HepG2 (cell line): ENCODE results near the gene CGB3. TPM values are rescaled to one million over a fixed set of nuclear protein-coding genes. Genes with fewer than 3 reads are reported as not detected.
A peak's percentile ranks its signal among the peaks of the same experiment; 100 is the strongest.

ENCODE experiments used
- FOSL2 ChIP-seq: sonication (generic); formaldehyde crosslinking; IDR thresholded peaks from 2 replicates; pipeline ENCODE4 v1.4.0; 2020; ENCODE audit warnings: missing genetic modification reagents
- FOXA3 ChIP-seq: IDR thresholded peaks from 2 replicates; pipeline ENCODE4 v1.6.1; 2016; ENCODE audit warnings: missing genetic modification reagents, missing compliant biosample characterization
- HMGXB3 ChIP-seq: sonication (generic); formaldehyde crosslinking; IDR thresholded peaks from 2 replicates; pipeline ENCODE4 v1.4.0; 2020; ENCODE audit warnings: missing genetic modification reagents, borderline replicate concordance
- KDM5A ChIP-seq: fragments of 200-600 bp; sonication (generic); IDR thresholded peaks from 2 replicates; pipeline ENCODE4 v1.7.0; 2018; ENCODE audit warnings: antibody characterized with exemption, mild to moderate bottlenecking, low read length, borderline replicate concordance
- NFKBIZ ChIP-seq: IDR thresholded peaks from 2 replicates; pipeline ENCODE4 v1.6.1; 2018; ENCODE audit warnings: missing genetic modification reagents, missing compliant biosample characterization
- PHF20 ChIP-seq: sonication (generic); formaldehyde crosslinking; IDR thresholded peaks from 2 replicates; pipeline ENCODE4 v1.5.0; 2020; ENCODE audit warnings: mild to moderate bottlenecking, missing genetic modification reagents
- RNF2 ChIP-seq: fragments of 450-650 bp; conservative IDR thresholded peaks from 2 replicates; pipeline ENCODE4 v1.6.1; 2016; ENCODE audit warnings: low read depth
- RORA ChIP-seq: sonication (generic); formaldehyde crosslinking; IDR thresholded peaks from 2 replicates; pipeline ENCODE4 v1.5.0; 2020; ENCODE audit warnings: mild to moderate bottlenecking, missing genetic modification reagents, moderate library complexity
- SPEN ChIP-seq: sonication (generic); formaldehyde crosslinking; IDR thresholded peaks from 2 replicates; pipeline ENCODE4 v1.5.1; 2020; ENCODE audit warnings: low read depth, mild to moderate bottlenecking, missing genetic modification reagents
- ZBTB39 ChIP-seq: sonication (generic); formaldehyde crosslinking; IDR thresholded peaks from 2 replicates; pipeline ENCODE4 v1.5.0; 2020; ENCODE audit warnings: missing genetic modification reagents
- ZFP90 ChIP-seq: sonication (generic); formaldehyde crosslinking; IDR thresholded peaks from 2 replicates; pipeline ENCODE4 v1.8.0; 2022; ENCODE audit warnings: missing genetic modification reagents, mild to moderate bottlenecking, inconsistent platforms, borderline replicate concordance
- ZGPAT ChIP-seq: IDR thresholded peaks from 2 replicates; pipeline ENCODE4 v1.6.1; 2016; ENCODE audit warnings: mild to moderate bottlenecking
- ZNF335 ChIP-seq: sonication (generic); formaldehyde crosslinking; IDR thresholded peaks from 2 replicates; pipeline ENCODE4 v1.4.0; 2020; ENCODE audit warnings: missing genetic modification reagents
- ZNF484 ChIP-seq: sonication (generic); formaldehyde crosslinking; IDR thresholded peaks from 2 replicates; pipeline ENCODE4 v1.5.1; 2020; ENCODE audit warnings: mild to moderate bottlenecking, low read depth, missing genetic modification reagents, borderline replicate concordance
- polyA plus RNA-seq, 8 experiments: library from polyadenylated mRNA; depleted of rRNA in 3 of 8; stranded (reverse) in 7 of 8; unstranded in 1 of 8; fragments of >200 nt; fragmentation: Illumina TruSeq in 4 of 8; extraction: Trizol in 4 of 8; gene quantifications; 2 replicates each; pipeline versions ENCODE4 v1.2.1 to v1.2.3, GENCODE V29; 2011 to 2016; ENCODE audit warnings: low read depth in 4 of 8, missing spikeins in 1 of 8, mixed read lengths in 1 of 8; ENCODE audit not compliant: insufficient read depth in 1 of 8
- total RNA-seq, 5 experiments: library from RNA; depleted of rRNA; stranded (reverse); fragments of >200 nt; fragmentation: Illumina TruSeq; extraction: Trizol; gene quantifications; 2 replicates each; pipeline ENCODE4 v1.2.3, GENCODE V29; 2016; ENCODE audit warnings: low read depth in 1 of 5
- TF ChIP-seq, protein P1 (sequence below): sonication (generic); formaldehyde crosslinking; IDR thresholded peaks from 2 replicates; pipeline ENCODE4 v1.5.1; 2020; ENCODE audit warnings: missing genetic modification reagents, mild to moderate bottlenecking, borderline replicate concordance
- TF ChIP-seq, protein P2 (sequence below): sonication (generic); formaldehyde crosslinking; IDR thresholded peaks from 2 replicates; pipeline ENCODE4 v1.4.0; 2020; ENCODE audit warnings: missing genetic modification reagents

Gene CGB3
- total and polyA plus RNA-seq, 2 of the 13 experiments (the other 11 are each of a cell fraction or from before 2014, with no cell fraction given) = not detected

- TF ChIP-seq ZBTB39 = no peak
- TF ChIP-seq SPEN (CRISPR knock-in tag) = peak; percentile 32; the same call in 1 of the 2 replicates
- no peak for TF ChIP-seq PHF20 (CRISPR knock-in tag)
- TF ChIP-seq RNF2 = 0 out of 2 replicates have a peak, but pooled peaks have one; percentile 35
- TF ChIP-seq, protein P1, sequence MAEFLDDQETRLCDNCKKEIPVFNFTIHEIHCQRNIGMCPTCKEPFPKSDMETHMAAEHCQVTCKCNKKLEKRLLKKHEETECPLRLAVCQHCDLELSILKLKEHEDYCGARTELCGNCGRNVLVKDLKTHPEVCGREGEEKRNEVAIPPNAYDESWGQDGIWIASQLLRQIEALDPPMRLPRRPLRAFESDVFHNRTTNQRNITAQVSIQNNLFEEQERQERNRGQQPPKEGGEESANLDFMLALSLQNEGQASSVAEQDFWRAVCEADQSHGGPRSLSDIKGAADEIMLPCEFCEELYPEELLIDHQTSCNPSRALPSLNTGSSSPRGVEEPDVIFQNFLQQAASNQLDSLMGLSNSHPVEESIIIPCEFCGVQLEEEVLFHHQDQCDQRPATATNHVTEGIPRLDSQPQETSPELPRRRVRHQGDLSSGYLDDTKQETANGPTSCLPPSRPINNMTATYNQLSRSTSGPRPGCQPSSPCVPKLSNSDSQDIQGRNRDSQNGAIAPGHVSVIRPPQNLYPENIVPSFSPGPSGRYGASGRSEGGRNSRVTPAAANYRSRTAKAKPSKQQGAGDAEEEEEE = no peak
- TF ChIP-seq FOXA3 (CRISPR knock-in tag) = no peak
- 0 out of 2 replicates have a peak, but pooled peaks have one; percentile 34 for TF ChIP-seq ZFP90 (CRISPR knock-in tag)
- TF ChIP-seq ZGPAT (CRISPR knock-in tag) = peak; percentile 22; the same call in 1 of the 2 replicates
- TF ChIP-seq ZNF484 (CRISPR knock-in tag) = no peak
- TF ChIP-seq HMGXB3 = no peak
- TF ChIP-seq, protein P2, sequence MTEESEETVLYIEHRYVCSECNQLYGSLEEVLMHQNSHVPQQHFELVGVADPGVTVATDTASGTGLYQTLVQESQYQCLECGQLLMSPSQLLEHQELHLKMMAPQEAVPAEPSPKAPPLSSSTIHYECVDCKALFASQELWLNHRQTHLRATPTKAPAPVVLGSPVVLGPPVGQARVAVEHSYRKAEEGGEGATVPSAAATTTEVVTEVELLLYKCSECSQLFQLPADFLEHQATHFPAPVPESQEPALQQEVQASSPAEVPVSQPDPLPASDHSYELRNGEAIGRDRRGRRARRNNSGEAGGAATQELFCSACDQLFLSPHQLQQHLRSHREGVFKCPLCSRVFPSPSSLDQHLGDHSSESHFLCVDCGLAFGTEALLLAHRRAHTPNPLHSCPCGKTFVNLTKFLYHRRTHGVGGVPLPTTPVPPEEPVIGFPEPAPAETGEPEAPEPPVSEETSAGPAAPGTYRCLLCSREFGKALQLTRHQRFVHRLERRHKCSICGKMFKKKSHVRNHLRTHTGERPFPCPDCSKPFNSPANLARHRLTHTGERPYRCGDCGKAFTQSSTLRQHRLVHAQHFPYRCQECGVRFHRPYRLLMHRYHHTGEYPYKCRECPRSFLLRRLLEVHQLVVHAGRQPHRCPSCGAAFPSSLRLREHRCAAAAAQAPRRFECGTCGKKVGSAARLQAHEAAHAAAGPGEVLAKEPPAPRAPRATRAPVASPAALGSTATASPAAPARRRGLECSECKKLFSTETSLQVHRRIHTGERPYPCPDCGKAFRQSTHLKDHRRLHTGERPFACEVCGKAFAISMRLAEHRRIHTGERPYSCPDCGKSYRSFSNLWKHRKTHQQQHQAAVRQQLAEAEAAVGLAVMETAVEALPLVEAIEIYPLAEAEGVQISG (CRISPR knock-in tag) = 0 out of 2 replicates have a peak, but pooled peaks have one; percentile 31
- TF ChIP-seq ZNF335 (CRISPR knock-in tag) = no peak
- no peak for TF ChIP-seq RORA (CRISPR knock-in tag)
- TF ChIP-seq FOSL2 (CRISPR knock-in tag) = no peak
- TF ChIP-seq NFKBIZ (CRISPR knock-in tag) = no peak
- TF ChIP-seq KDM5A = no peak
These were observed 32.2 kb upstream of the CGB3 start (continued) for GRCh38 chr19:49056101-49056901.
